Esophagus muscularis mucosa (tissue), 3 donors: ENCODE measurements around the gene SLC43A1.

Source experiments
- POLR2A ChIP-seq: fragments of 450-650 bp; IDR thresholded peaks from one replicate; pipeline ENCODE4 v1.6.1; 2017; ENCODE audit warnings: antibody characterized with exemption, moderate library complexity, mild to moderate bottlenecking, low read depth
- POLR2AphosphoS5 ChIP-seq, 2 donors: sonication (generic); formaldehyde crosslinking; IDR thresholded peaks; one replicate each; pipeline ENCODE4 v1.6.1; 2017; ENCODE audit warnings: antibody characterized with exemption in 2 of 2
- TF ChIP-seq, protein P1 (sequence below), 3 experiments: fragments of 200-600 bp in 2 of 3; fragments of 450-650 bp in 1 of 3; sonication (generic) in 2 of 3; IDR thresholded peaks; one replicate each; pipeline ENCODE4 v1.5.1; 2017 to 2019; ENCODE audit warnings: antibody characterized with exemption in 3 of 3, mild to moderate bottlenecking in 2 of 3, moderate library complexity in 1 of 3

GRCh38 chr11:57467508-57468157 is 47.9 kb downstream of the SLC43A1 start:
- TF ChIP-seq POLR2A (no peak), POLR2AphosphoS5 (IDR thresholded peaks at IDR 0.05) (no peak)
- TF ChIP-seq, protein P1, sequence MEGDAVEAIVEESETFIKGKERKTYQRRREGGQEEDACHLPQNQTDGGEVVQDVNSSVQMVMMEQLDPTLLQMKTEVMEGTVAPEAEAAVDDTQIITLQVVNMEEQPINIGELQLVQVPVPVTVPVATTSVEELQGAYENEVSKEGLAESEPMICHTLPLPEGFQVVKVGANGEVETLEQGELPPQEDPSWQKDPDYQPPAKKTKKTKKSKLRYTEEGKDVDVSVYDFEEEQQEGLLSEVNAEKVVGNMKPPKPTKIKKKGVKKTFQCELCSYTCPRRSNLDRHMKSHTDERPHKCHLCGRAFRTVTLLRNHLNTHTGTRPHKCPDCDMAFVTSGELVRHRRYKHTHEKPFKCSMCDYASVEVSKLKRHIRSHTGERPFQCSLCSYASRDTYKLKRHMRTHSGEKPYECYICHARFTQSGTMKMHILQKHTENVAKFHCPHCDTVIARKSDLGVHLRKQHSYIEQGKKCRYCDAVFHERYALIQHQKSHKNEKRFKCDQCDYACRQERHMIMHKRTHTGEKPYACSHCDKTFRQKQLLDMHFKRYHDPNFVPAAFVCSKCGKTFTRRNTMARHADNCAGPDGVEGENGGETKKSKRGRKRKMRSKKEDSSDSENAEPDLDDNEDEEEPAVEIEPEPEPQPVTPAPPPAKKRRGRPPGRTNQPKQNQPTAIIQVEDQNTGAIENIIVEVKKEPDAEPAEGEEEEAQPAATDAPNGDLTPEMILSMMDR (IDR thresholded peaks at IDR 0.05) = no peak
